AG09319 (cell line): ENCODE measurements around the gene ITGA6.

Experiments
- DNase-seq: peaks from one replicate; pipeline ENCODE4 v3.0.0-alpha.2; 2010; ENCODE audit warnings: low read depth; ENCODE audit errors: extremely low read depth
- CTCF ChIP-seq: IDR thresholded peaks from 2 replicates; pipeline ENCODE4 v1.5.1; 2011; ENCODE audit warnings: low read depth, mild to moderate bottlenecking, inconsistent platforms, low read length, moderate library complexity

ITGA6 gene

GRCh38 chr2:172442072-172442895 lies 14.9 kb downstream of the ITGA6 start:
- no peak for TF ChIP-seq CTCF
- DNase-seq = peak; percentile 54

- DNase-seq = no peak
- TF ChIP-seq CTCF = no peak
Measured at GRCh38 chr2:172445851-172446250, 18.5 kb downstream of the ITGA6 start.

- no peak for TF ChIP-seq CTCF
- no peak for DNase-seq
Measured at GRCh38 chr2:172446474-172447063, 19.2 kb downstream of the ITGA6 start.

GRCh38 chr2:172447811-172448493 lies 20.6 kb downstream of the ITGA6 start:
- no peak for DNase-seq
- no peak for TF ChIP-seq CTCF

GRCh38 chr2:172448544-172449267 lies 21.3 kb downstream of the ITGA6 start:
- DNase-seq = no peak
- no peak for TF ChIP-seq CTCF

- TF ChIP-seq CTCF = no peak
- DNase-seq = no peak
Measured at GRCh38 chr2:172449911-172450550, 22.6 kb downstream of the ITGA6 start.
